Fibroblast of mammary gland (primary cell): ENCODE measurements around the gene DCPS.
A peak's percentile ranks its signal among the peaks of the same experiment; 100 is the strongest.
"Not testable (repeated sequence)": the region's sequence is repeated elsewhere in the genome, so short reads cannot be mapped to it uniquely, and the experiment has no call there.

ENCODE experiments used
- DNase-seq: peaks from one replicate; pipeline ENCODE4 v3.0.0-alpha.2; 2010; ENCODE audit warnings: low read depth
- H3K4me3 ChIP-seq: 2 replicates; pipeline ENCODE4 v1.5.1; 2011; ENCODE audit warnings: low read depth, mild to moderate bottlenecking, low read length, moderate library complexity; ENCODE audit not compliant: control insufficient read depth
- CTCF ChIP-seq: conservative IDR thresholded peaks from 2 replicates; pipeline ENCODE4 v1.5.1; 2011; ENCODE audit warnings: low read depth, low read length, inconsistent platforms; ENCODE audit not compliant: control insufficient read depth, insufficient read depth

Gene DCPS

GRCh38 chr11:126304457-126305075 lies 706 bp downstream of the DCPS start:
- DNase-seq, result no peak
- H3K4me3 ChIP-seq, result peak overlapping the region; percentile 87
- TF ChIP-seq CTCF, result no peak

- no peak for TF ChIP-seq CTCF
Observed at GRCh38 chr11:126305699-126306098, 1.8 kb downstream of the DCPS start.

GRCh38 chr11:126307706-126308105 lies 3.8 kb downstream of the DCPS start:
- peak; percentile 69 for DNase-seq
- TF ChIP-seq CTCF, result peak; percentile 58
- H3K4me3 ChIP-seq, result no peak overlapping the region

More at GRCh38 chr11:126305699-126306098, 1.8 kb downstream of the DCPS start:
- no peak for DNase-seq
- no peak overlapping the region for H3K4me3 ChIP-seq

- TF ChIP-seq CTCF, result no peak
- H3K4me3 ChIP-seq, result no peak overlapping the region
- no peak for DNase-seq
Observed at GRCh38 chr11:126308271-126308671, 4.4 kb downstream of the DCPS start.

- not testable (repeated sequence) for DNase-seq, H3K4me3 ChIP-seq
Observed at GRCh38 chr11:126308771-126309170, 4.9 kb downstream of the DCPS start.

GRCh38 chr11:126310200-126310991 lies 6.5 kb downstream of the DCPS start:
- H3K4me3 ChIP-seq, result no peak overlapping the region
- peak; percentile 78 for DNase-seq
- peak; percentile 96 for TF ChIP-seq CTCF

GRCh38 chr11:126310992-126311310 lies 7.1 kb downstream of the DCPS start:
- no peak for TF ChIP-seq CTCF
- DNase-seq, result no peak
- no peak overlapping the region for H3K4me3 ChIP-seq
